C4-2B (cell line): Measurements from ENCODE around the gene ARSJ.

Experiments used
- CTCF ChIP-seq: fragments of 450-650 bp; conservative IDR thresholded peaks from 2 replicates; pipeline ENCODE4 v1.5.1; 2017; ENCODE audit warnings: mild to moderate bottlenecking
- ZFX ChIP-seq: fragments of 450-650 bp; IDR thresholded peaks from 2 replicates; pipeline ENCODE4 v1.6.1; 2017

GRCh38 chr4:113866611-113867010 is 112.8 kb downstream of the ARSJ start:
- no peak for TF ChIP-seq CTCF
- no peak for TF ChIP-seq ZFX
